GM19395 (cell line): ENCODE results near the gene SNX19.

Experiments
- ATAC-seq: cut with Tn5 transposase; IDR thresholded peaks from one replicate; pipeline ENCODE4 v1.9.1; 2021; ENCODE audit warnings: mild to moderate bottlenecking, moderate library complexity; ENCODE audit not compliant: unreplicated experiment

The SNX19 gene

DNA sequence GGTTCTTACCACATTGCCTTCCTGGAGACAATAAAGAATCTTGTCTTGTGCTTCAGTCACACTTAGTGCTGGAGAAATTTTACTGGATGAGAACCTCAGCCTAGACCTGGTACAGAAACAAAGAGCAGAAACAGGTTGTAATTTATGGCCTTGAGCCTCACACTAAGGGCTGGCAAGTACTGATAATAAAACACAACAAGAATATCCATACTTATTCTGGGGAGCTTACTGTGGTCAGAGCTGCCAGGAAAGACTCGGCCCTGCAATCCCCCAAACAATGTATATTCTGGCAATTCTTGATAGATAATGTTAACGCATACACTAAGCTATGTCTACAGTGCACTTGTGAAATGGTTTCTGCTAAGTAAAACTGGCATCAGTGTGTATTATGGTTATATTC is 9.7 kb downstream of the SNX19 start:
- ATAC-seq: no peak

DNA sequence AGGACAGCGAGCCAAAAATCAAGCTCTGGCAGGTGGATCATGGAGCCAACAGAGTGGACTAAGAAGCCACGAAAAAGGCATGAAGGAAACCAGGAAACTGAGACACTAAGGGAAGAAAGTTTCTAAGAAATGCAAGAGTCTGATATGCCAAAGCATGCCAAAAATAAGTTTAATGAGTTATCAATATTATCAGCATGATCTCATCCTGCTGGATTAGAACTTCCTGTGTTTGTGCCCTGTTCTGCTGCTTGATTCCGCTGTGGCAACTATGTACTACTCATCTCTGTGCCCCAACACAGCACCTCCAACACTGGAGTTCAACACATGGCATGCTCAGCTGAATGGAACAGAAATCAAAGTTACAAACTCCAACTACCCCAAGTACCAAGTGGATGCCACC is 10.8 kb downstream of the SNX19 start:
- ATAC-seq: no peak

- ATAC-seq: no peak
Observed at GRCh38 chr11:130904380-130904779, 11.9 kb downstream of the SNX19 start.

DNA sequence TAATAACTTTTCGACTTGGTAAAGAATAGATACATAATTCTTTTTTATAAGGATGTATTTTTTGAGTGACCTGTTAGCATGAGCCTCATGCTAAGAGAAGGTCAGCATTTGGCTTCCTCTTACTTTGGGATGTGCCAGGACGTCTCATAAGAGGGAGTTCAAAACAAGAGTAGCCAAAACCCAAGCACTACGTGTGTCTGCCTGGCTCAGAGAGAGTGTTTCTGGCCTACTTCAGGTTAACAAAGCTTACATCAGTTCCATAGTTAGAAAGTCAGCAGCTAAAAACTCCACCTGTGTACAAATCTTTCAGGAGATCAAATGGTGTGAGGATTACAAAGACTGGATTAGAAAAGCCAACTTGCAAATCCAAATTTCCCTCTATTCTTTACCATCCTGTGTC is 13.9 kb downstream of the SNX19 start:
- ATAC-seq: no peak

DNA sequence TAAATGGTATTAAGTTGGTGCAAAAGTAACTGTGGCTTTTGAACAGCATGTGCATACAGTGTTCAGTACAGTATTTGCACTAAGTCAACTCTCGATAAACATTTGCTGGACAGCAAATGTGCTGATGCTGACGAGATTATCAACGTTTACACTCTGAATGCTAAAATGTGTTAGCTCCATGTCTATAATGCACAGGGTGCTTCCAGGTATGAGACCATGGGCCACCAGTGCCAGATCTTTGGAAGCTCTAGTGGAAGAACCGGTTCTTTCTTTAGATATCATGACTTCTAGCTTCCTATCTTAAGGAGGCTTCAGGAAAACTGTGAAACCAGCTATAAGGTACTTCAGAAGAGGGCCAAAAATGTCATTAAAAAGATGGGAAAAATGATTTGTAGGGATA is 17.2 kb downstream of the SNX19 start:
- ATAC-seq: no peak

- no peak for ATAC-seq
Observed at GRCh38 chr11:130897262-130898182, 18.8 kb downstream of the SNX19 start.

- ATAC-seq: peak; percentile 97
Observed at GRCh38 chr11:130894322-130895025, 21.8 kb downstream of the SNX19 start.

DNA sequence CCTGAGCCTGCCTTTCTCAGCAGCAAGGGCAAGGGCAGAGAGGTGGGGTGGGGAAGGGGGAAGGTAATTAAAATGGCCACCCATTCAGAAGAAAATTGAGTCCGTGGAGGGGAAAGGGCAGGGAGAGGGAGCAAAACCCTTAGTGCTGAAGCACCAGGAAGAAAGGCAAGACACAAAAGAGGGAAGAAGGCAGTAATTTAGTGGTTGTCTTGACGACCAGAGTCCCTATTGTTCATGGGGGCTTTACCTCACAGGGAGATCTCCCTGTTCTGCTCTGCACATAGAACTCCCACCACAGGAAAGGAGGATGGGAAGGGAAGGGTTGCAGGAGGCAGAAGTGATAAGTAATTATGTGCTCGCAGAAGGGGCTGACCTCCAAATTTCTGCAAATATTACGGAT is 23.4 kb downstream of the SNX19 start:
- ATAC-seq: no peak

DNA sequence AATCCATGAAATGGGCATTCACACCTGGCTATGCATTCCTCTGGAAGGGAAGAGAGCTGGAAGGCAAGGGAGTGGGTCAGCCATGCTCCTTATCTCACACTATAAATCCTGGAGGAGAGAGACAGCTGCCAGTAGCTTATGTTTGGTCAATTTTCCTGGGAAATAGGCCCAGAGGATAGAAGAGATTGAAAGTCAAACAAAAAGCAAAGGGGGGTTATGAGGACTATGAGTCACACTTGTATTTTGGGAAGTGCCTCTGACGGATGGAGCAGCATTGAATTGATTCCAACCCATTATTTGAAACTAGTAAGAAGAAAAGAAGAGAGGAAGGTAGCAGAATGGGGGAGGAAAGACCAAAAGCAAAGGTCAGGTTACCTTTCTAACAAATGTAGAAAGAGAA is 25.0 kb downstream of the SNX19 start:
- no peak for ATAC-seq

DNA sequence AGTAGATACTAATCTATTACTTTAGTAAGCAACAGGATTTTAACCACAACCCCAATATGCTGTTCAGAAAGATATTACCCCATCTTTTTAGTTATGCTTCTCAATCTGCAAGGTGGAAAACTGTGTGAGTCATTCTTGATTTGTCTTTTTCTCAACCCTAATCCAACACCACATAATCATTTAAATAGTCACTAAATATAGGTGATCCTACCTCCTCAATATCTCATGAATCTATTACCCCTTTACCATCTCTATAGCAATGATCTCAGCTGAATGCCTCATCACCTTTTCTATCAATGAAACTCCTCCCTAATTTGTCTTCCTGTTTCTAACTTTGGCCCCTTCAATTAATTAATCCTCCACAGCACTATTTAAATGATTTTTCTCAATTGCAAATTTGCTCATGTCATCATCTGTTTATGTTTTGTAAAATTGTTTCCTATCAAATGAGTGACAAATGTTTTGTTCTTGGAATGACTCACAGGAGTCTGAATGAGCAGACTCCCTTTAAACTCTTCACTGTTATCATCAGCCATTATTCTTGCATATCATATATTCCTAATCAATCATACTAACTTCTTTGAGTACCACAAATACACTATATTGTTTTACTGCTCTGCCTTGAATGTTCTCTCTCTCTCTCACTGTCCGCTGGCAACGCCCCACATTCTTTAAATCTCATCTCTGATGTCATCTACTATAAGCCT is 26.1 kb downstream of the SNX19 start:
- no peak for ATAC-seq

DNA sequence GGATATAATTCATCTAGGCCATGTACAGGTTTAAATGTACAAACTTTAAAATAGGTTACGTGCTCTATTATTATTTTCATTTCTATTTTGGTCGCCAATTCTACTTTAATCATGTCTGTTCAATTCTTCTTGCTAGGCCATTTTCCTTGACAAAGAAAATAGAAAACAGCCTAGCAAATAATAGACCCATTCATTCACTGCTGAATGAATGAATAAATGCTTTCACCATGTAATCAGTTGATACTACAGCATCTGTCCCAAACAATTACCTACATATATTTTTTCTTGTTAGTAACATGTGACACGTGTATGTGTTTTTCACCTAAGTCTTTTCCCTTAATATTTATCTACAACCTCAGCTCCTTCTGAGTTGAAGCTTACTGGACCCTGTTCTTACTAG is 27.5 kb downstream of the SNX19 start:
- ATAC-seq: no peak

- ATAC-seq: no peak
Observed at GRCh38 chr11:130886704-130887103, 29.6 kb downstream of the SNX19 start.

- ATAC-seq: no peak
Observed at GRCh38 chr11:130882138-130882551, 34.1 kb downstream of the SNX19 start.

GRCh38 chr11:130881475-130882137 is 34.7 kb downstream of the SNX19 start:
- no peak for ATAC-seq

GRCh38 chr11:130879836-130880235 is 36.4 kb downstream of the SNX19 start:
- no peak for ATAC-seq

GRCh38 chr11:130876931-130877915 is 39.1 kb downstream of the SNX19 start:
- ATAC-seq: no peak

GRCh38 chr11:130876100-130876499 is 40.2 kb downstream of the SNX19 start:
- no peak for ATAC-seq

- no peak for ATAC-seq
Observed at GRCh38 chr11:130874955-130875531, 41.2 kb downstream of the SNX19 start.

DNA sequence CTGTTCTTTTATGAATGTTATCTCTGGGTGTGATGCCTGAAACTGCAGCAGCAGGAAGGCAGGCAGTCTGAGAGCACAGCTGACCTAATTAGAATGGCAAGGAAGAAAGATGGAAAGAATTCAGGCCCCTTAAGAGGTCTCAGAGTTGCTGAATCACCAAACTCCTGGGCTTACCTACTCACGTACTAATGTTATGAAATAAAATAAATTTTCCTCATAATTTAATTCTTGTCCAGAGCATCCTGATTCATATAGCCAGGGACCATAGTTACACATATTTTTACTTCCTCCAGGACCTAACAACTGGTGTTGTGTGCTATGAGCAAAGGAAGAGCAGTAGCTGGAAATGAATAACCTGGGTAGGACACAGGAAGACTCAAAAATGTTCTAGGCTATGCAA is 41.9 kb downstream of the SNX19 start:
- no peak for ATAC-seq
